RCC 7860 (cell line): ENCODE measurements around the gene MRPL14.

Source experiments
- DNase-seq: peaks from one replicate; pipeline ENCODE4 v3.0.0-alpha.2; 2015; ENCODE audit warnings: low spot score
- FAIRE-seq: peaks from 2 replicates; lab custom pipeline; 2012; peaks lifted over from hg19 to GRCh38; lab: Jason Lieb, UNC

MRPL14 gene

DNA sequence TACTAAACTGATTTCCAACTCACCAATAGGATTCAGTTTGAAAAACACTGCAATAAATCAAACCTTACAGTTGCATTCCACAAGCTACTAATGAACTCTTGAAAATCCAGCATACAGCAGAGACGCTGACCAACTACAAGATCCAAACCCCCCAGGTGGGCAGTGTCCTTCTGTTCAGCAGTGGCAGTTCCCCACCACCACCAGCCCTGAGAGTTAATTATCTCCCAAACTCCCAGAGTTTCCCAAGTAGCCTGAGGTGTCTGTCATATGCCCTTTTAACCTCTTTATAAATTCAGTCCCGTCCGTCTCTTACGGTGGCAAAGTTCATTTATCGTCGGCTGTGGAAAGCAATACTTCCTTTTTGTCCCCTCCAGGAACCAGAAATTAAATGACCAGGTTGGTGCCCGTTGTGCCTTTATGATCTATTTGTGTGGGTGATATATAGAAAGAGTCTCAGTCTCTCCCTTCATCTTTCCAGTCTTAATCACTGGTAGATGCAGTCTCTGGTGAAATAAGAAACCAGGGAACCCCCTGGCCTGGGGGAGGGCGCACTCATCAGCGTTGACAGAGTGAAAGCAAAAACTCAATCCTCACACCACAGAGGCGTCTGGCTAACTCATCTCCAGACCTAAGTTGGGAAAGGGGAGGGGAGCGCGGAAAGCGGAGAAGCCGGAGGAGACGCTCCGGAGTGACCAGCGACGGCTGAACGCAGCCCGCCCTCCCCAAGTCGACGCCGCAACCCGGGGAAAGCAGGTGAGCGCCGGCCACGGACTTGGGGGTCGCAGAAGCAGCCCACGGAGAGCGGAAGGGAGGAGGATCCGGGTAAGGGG, 717 bp downstream of the MRPL14 start:
- peak; percentile 55 for DNase-seq
- no peak for FAIRE-seq

GRCh38 chr6:44123544-44123943, 3.7 kb downstream of the MRPL14 start:
- DNase-seq: no peak
- no peak for FAIRE-seq

GRCh38 chr6:44122801-44123200, 4.5 kb downstream of the MRPL14 start:
- DNase-seq (no peak), FAIRE-seq (no peak)

DNA sequence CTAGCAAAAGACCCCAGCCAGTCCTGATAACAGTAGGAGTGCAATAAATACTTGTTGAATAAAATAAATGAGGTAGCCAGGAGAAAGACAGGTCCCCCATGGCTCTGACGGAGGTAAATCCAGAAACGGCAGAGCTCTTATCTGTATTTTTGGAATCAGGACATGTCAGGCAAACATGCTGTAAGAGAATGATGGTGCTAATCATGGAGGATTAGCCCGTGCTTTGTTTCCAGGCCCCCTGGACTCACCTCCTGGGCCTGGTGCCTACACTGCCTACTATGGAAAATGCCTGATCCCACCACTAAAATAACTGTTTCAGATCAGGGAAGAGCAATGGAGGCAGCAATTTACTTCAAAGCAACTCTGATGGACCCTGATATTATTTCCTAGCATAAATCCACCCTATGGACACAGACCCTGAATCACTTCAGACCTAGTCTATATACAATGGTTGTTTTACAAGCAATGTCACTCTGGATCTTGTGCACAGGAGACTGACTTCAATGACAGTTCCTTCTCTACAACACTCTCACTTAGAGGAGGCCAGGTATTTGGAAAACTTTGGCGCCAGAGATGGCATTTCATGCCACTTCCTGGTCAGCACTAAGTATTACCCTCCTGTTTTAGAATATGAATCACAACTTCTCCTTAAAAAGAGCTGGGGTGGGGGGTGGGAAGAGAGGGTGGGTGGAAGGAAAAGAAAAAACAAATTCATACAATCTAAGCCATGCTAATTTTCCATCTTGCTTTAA, 6.4 kb downstream of the MRPL14 start:
- DNase-seq (no peak), FAIRE-seq (no peak)

GRCh38 chr6:44119704-44120262, 7.5 kb downstream of the MRPL14 start:
- FAIRE-seq (no peak), DNase-seq (no peak)

DNA sequence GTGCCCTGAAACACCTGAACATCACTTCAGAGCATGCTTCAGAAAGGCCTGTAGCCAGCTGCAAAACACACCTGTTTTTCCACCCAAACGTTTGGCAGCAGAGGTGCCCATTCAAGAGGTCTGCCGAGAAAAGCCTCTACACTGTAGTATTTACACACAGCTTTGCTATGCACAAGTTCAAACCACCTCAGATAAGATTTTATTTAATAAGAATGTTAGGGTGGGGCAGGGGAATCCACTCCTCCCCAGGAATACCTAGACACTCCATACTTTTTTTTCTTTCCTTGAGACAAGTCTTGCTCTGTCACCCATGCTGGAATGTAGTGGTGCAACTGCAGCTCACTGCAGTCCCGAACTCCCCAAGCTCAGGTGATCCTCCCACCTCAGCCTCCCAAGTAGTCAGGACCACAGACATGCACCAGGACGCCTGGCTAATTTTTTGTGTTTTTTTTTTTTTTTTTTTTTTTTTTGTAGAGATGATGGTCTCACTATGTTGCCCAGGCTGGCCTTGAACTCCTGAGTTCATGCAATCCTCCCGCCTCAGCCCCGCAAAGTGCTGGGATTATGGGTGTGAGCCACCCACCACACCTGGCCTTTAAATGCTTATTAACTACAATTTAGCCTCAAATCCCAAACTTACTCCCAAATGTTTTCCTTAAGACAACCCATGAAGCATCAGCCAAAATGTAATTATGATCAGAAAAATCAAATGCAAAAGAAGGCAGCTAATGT, 9.7 kb downstream of the MRPL14 start:
- FAIRE-seq (no peak), DNase-seq (peak; percentile 59)

GRCh38 chr6:44116641-44117382, 10.4 kb downstream of the MRPL14 start:
- DNase-seq (peak; percentile 92), FAIRE-seq (peak; percentile 95)

DNA sequence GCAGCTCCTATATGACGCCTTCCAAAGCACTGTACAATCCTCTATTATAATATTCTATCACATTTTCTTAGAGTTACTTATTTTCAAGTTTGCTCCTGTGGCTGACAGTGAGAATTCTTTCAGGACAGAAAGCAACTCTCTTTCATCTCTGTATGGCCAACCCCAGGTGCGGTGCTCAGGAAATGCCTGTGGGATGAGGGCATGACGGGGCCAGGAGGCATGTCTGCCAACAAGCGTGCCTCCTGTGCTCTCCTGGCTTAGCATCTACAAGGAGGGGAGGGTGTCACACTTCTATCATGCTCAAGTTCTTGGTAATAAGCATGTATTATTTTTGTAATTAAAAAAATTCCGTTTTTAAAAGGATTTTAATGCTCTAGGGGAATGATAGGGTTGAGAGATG, 11.4 kb downstream of the MRPL14 start:
- DNase-seq: peak; percentile 81
- FAIRE-seq: peak; percentile 90

- DNase-seq (no peak), FAIRE-seq (no peak)
Observed at GRCh38 chr6:44113414-44113813, 13.8 kb downstream of the MRPL14 start.

- DNase-seq (no peak), FAIRE-seq (no peak)
Observed at GRCh38 chr6:44111434-44112417, 15.5 kb downstream of the MRPL14 start.

DNA sequence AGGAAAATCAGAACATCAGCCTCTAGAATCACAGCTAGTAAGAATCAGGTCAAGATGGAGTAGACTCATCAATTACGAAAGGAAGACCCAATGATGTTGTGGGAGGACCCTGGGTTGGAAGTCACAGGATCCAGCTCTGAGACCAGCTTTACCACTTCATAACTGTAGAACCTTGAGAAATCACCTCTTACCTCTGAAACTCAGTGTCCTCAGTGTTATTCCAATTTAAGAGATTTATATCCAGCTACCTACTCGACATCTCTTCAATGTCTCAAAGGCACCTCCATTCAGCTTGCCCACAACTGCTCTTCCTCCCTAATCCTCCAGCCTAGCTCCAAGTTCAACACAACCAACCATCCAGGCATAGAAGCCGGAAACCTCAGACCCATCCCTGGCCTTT, 16.3 kb downstream of the MRPL14 start:
- FAIRE-seq: no peak
- no peak for DNase-seq

- FAIRE-seq (no peak), DNase-seq (no peak)
Observed at GRCh38 chr6:44110005-44110676, 17.1 kb downstream of the MRPL14 start.

DNA sequence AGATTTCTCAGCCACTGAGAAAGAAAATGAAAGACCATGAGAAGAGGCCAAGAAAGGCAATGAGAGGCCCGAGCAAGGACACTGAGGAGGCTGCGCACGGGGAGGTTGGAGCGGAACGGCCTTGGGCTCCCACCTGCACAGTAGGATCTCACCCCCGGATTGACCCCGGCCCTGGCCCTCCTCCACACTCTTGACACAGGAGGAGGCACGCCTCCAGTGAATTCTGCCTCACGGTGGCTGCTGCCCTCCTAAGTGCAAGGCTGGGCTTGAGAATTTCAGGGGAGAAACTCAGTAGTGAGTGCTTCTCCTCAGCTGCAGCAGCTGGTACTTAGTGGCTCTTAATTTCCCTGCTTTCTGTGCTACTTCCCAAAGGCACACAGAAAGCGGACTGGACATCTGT, 18.0 kb downstream of the MRPL14 start:
- DNase-seq (no peak), FAIRE-seq (no peak)

GRCh38 chr6:44108471-44108870, 18.8 kb downstream of the MRPL14 start:
- DNase-seq: no peak
- FAIRE-seq: no peak

- DNase-seq (no peak), FAIRE-seq (no peak)
Observed at GRCh38 chr6:44107017-44107416, 20.2 kb downstream of the MRPL14 start.

- FAIRE-seq: no peak
- DNase-seq: no peak
Observed at GRCh38 chr6:44105993-44106740, 21.1 kb downstream of the MRPL14 start.

DNA sequence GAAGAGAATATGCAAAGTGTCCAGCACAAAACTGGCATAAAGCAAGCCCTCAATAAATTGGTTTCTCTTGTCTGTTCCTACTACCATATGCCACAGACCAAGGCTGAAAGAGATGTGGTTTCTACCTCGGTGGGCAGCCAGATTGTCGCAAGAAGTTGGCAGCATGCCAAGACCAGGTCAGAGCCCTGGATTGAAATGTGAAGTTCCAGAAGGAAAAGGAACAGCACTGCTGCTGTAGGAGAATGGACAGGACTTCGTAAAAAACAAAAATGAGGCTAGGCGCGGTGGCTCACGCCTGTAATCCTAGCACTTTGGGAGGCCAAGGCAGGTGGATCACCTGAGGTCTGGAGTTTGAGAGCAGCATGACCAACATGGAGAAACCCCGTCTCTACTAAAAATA, 22.1 kb downstream of the MRPL14 start:
- FAIRE-seq: no peak
- DNase-seq: no peak

- no peak for FAIRE-seq
- DNase-seq: no peak
Observed at GRCh38 chr6:44104481-44105021, 22.7 kb downstream of the MRPL14 start.
